Suprapubic skin (tissue), 4 donors: ENCODE data around the gene AASDH. TPM values are rescaled to one million over a fixed set of nuclear protein-coding genes. Genes with fewer than 3 reads are reported as not detected.
A peak's percentile ranks its signal among the peaks of the same experiment; 100 is the strongest.

ENCODE experiments used
- DNase-seq, 2 donors: peaks; one replicate each; pipeline ENCODE4 v3.0.0-alpha.2; 2019; ENCODE audit warnings: low spot score in 2 of 2
- H3K27ac ChIP-seq: fragments of 200-600 bp; sonication (generic); one replicate; pipeline ENCODE4 v1.5.1; 2019
- H3K27me3 ChIP-seq: fragments of 200-600 bp; sonication (generic); one replicate; pipeline ENCODE4 v1.5.1; 2019
- H3K36me3 ChIP-seq: fragments of 200-600 bp; sonication (generic); one replicate; pipeline ENCODE4 v1.5.1; 2019
- H3K4me1 ChIP-seq: fragments of 200-600 bp; sonication (generic); one replicate; pipeline ENCODE4 v1.5.1; 2019
- H3K4me3 ChIP-seq: fragments of 200-600 bp; sonication (generic); one replicate; pipeline ENCODE4 v1.5.1; 2019; ENCODE audit warnings: mild to moderate bottlenecking
- H3K9me3 ChIP-seq: fragments of 200-600 bp; sonication (generic); one replicate; pipeline ENCODE4 v1.5.1; 2019
- CTCF ChIP-seq, 2 donors: fragments of 200-600 bp in 1 of 2; fragments of 450-650 bp in 1 of 2; sonication (generic) in 1 of 2; IDR thresholded peaks; one replicate each; pipeline ENCODE4 v1.5.1; 2016 to 2019; ENCODE audit warnings: antibody characterized with exemption in 2 of 2, mild to moderate bottlenecking in 1 of 2, moderate library complexity in 1 of 2
- EP300 ChIP-seq: sonication (generic); formaldehyde crosslinking; IDR thresholded peaks from one replicate; pipeline ENCODE4 v1.6.1; 2017; ENCODE audit warnings: antibody characterized with exemption
- POLR2A ChIP-seq, 2 donors: fragments of 450-650 bp; IDR thresholded peaks; one replicate each; pipeline ENCODE4 v1.6.1; 2017; ENCODE audit warnings: antibody characterized with exemption in 2 of 2, mild to moderate bottlenecking in 2 of 2, moderate library complexity in 2 of 2
- POLR2AphosphoS5 ChIP-seq, 3 donors: sonication (generic); formaldehyde crosslinking; IDR thresholded peaks; one replicate each; pipeline ENCODE4 v1.6.1; 2017; ENCODE audit warnings: antibody characterized with exemption in 3 of 3
- WGBS: methylation state at CpG from one replicate; pipeline ENCODE4 v1.1.5; 2018; 5-methylcytosine and 5-hydroxymethylcytosine counted together
- total RNA-seq, 4 donors: library from RNA; depleted of rRNA; stranded (reverse); fragments of >200 nt; gene quantifications; one replicate each; pipeline ENCODE4 v1.1.0, GENCODE V29; 2016

Gene AASDH
- total RNA-seq, 4 donors from 2014 or later: 10.7 to 14.6 (median 12.0) TPM

DNA sequence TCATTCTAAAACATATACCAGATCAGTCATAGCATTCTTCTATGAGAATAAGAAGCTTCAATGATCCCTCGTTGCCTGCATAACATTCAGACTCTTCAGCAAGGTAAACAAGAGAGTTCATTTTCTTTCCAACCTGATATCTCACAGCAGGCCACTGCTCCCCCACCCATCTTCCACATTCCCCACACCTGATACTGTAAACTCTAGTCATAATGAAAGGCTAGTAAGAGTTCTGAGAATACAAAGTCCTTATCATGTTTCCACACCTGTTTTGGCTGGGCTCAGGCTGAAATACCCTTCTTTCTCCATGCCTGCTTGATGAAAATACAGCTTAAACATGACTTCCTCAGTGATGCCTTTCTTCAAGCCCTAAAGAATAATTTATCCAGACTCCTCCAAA, 2.3 kb upstream of the AASDH start:
- Histone ChIP-seq H3K36me3 (no peaks in the 10 kb centered on the region), H3K4me3 (no peak overlapping the region), H3K4me1 (peaks cover 17% of the 10 kb centered on the region), H3K27me3 (no peaks in the 10 kb centered on the region), H3K9me3 (no peaks in the 10 kb centered on the region), H3K27ac (no peak overlapping the region)
- DNase-seq: no peak
- TF ChIP-seq EP300 (no peak), POLR2A (IDR thresholded peaks at IDR 0.05) (no peak), CTCF (IDR thresholded peaks at IDR 0.05) (no peak), POLR2AphosphoS5 (IDR thresholded peaks at IDR 0.05) (no peak)
- WGBS: 61% methylated on average over 1 of the region's 1 CpG

- Histone ChIP-seq H3K4me3 (peak overlapping the region; percentile 83), H3K27ac (peak overlapping the region; percentile 96), H3K4me1 (peaks cover 17% of the 10 kb centered on the region), H3K9me3 (no peaks in the 10 kb centered on the region), H3K36me3 (no peaks in the 10 kb centered on the region), H3K27me3 (no peaks in the 10 kb centered on the region)
- DNase-seq: no peak
- TF ChIP-seq EP300: no peak
- TF ChIP-seq CTCF (IDR thresholded peaks at IDR 0.05): no peak
- WGBS: 24% methylated on average over 6 of the region's 6 CpGs
Measured at GRCh38 chr4:56388306-56388705, 1.0 kb upstream of the AASDH start.

GRCh38 chr4:56386091-56386490, 1.2 kb downstream of the AASDH start:
- WGBS: 94% methylated on average over 4 of the region's 4 CpGs
- no peak for TF ChIP-seq EP300
- TF ChIP-seq CTCF (IDR thresholded peaks at IDR 0.05): no peak
- no peak for TF ChIP-seq POLR2A (IDR thresholded peaks at IDR 0.05)
- TF ChIP-seq POLR2AphosphoS5 (IDR thresholded peaks at IDR 0.05): no peak
- Histone ChIP-seq H3K27me3 (no peaks in the 10 kb centered on the region), H3K9me3 (no peaks in the 10 kb centered on the region), H3K4me3 (peak overlapping the region; percentile 83), H3K27ac (no peak overlapping the region), H3K36me3 (no peaks in the 10 kb centered on the region), H3K4me1 (peaks cover 17% of the 10 kb centered on the region)
- DNase-seq: no peak

GRCh38 chr4:56375458-56375857, 11.8 kb downstream of the AASDH start:
- 90% methylated on average over 2 of the region's 2 CpGs for WGBS
- Histone ChIP-seq H3K27ac (no peak overlapping the region), H3K27me3 (no peaks in the 10 kb centered on the region), H3K9me3 (no peaks in the 10 kb centered on the region), H3K4me1 (peaks cover 4% of the 10 kb centered on the region), H3K36me3 (peaks cover 6% of the 10 kb centered on the region), H3K4me3 (no peak overlapping the region)
- TF ChIP-seq POLR2A (IDR thresholded peaks at IDR 0.05) (no peak), CTCF (IDR thresholded peaks at IDR 0.05) (no peak), EP300 (no peak), POLR2AphosphoS5 (IDR thresholded peaks at IDR 0.05) (no peak)
- no peak for DNase-seq

GRCh38 chr4:56374956-56375355, 12.3 kb downstream of the AASDH start:
- H3K27ac ChIP-seq: no peak overlapping the region
- H3K27me3 ChIP-seq: no peaks in the 10 kb centered on the region
- H3K36me3 ChIP-seq: peaks cover 9% of the 10 kb centered on the region
- H3K4me1 ChIP-seq: peaks cover 4% of the 10 kb centered on the region
- no peaks in the 10 kb centered on the region for H3K9me3 ChIP-seq
- H3K4me3 ChIP-seq: no peak overlapping the region
- TF ChIP-seq CTCF (IDR thresholded peaks at IDR 0.05): no peak
- 80% methylated on average over 1 of the region's 1 CpG for WGBS
- no peak for DNase-seq
